ENCODE data around the gene PRKAR1A.

Gene PRKAR1A

DNA sequence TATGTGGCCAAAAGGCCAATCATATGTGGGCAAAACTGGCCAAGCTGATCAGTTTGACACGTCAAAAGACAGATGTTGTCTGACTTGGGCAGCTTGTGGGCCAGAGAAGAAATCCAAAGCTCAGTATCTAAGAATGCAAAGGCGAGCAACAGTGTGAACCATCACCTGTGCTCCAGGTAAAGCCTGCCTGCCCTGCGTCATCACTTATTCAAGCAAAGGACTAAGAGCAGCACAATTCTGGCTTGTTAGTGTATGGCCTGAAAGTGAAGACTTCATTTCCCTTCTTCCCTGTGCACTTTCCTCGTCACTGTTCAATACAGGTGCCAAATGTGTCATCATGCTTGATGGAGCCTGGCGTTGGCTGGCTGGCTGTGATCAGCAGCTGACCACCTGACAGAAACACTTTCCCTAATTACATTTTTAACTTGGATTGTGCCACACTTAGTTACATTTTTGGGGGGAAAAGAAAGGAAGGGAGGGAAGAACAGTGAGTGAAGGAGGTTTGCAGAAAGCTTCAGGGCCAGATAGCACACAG, 84.2 kb downstream of the PRKAR1A start:
- no peak for TF ChIP-seq ZFX (IDR thresholded peaks at IDR 0.05)
- TF ChIP-seq, protein P1, sequence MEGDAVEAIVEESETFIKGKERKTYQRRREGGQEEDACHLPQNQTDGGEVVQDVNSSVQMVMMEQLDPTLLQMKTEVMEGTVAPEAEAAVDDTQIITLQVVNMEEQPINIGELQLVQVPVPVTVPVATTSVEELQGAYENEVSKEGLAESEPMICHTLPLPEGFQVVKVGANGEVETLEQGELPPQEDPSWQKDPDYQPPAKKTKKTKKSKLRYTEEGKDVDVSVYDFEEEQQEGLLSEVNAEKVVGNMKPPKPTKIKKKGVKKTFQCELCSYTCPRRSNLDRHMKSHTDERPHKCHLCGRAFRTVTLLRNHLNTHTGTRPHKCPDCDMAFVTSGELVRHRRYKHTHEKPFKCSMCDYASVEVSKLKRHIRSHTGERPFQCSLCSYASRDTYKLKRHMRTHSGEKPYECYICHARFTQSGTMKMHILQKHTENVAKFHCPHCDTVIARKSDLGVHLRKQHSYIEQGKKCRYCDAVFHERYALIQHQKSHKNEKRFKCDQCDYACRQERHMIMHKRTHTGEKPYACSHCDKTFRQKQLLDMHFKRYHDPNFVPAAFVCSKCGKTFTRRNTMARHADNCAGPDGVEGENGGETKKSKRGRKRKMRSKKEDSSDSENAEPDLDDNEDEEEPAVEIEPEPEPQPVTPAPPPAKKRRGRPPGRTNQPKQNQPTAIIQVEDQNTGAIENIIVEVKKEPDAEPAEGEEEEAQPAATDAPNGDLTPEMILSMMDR (conservative IDR thresholded peaks at IDR 0.05), result no peak
- no peak overlapping the region for H3K27ac ChIP-seq

DNA sequence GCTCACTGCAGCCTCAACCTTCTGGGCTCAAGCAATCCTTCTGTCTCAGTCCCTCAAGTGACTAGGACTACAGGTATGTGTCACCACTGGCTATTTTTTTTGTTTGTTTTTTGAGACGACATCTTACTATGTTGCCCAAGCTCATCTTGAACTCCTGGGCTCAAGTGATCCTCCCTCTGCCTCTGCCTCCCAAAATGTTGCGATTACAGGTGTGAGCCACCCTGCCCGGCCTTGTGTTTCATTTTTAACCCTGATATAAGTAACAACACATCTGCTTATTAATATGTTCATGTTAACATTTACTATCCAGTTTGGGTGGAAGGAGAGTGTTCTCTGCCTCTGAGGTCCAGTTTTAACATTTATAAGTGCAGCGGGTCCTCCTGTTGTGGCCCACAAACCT, 85.8 kb downstream of the PRKAR1A start:
- no peak overlapping the region for H3K27ac ChIP-seq
- TF ChIP-seq ZFX (IDR thresholded peaks at IDR 0.05), result no peak
- TF ChIP-seq, protein P1 (conservative IDR thresholded peaks at IDR 0.05), result no peak

DNA sequence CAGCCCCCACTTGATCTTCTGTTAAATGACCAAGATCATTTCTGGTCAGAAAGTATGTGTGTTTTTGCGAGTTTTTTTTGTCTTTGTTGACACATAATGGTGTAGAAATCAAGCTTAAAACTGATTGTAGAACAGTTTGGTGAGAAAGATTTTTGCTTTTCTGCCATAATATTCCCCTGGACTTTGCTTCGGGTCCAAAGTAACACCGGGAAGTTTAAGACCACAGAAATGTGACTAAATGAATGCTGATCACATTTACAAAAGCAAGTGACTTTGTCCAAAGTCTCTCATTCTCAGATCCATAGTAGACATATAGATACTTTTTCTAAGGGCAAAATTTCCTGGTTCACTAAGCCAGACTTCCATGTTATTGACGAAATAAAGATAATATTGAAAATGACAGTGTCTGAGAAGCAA, 86.3 kb downstream of the PRKAR1A start:
- no peak overlapping the region for H3K27ac ChIP-seq
- TF ChIP-seq, protein P1 (conservative IDR thresholded peaks at IDR 0.05), result no peak
- no peak for TF ChIP-seq ZFX (IDR thresholded peaks at IDR 0.05)

DNA sequence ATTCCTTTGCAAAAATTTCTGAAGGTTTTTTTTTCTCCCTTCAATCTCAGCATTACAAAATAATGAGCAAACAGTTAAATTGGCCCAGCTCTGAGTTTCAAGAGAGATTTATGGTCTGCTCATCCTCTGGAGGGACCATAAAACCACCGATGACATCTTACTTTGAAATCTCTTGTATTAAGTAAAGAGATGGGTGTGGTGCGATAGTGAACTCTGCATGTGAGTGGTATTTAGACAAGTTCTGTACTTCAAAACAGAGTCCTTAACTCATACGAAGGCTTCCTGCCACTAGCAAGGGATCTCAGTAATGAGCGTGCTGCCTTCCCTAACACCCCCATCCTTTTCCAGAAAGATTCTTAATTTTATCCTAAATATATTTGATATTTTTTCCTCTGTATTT, 86.9 kb downstream of the PRKAR1A start:
- no peak overlapping the region for H3K27ac ChIP-seq
- TF ChIP-seq, protein P1 (conservative IDR thresholded peaks at IDR 0.05), result no peak
- TF ChIP-seq ZFX (IDR thresholded peaks at IDR 0.05), result no peak

DNA sequence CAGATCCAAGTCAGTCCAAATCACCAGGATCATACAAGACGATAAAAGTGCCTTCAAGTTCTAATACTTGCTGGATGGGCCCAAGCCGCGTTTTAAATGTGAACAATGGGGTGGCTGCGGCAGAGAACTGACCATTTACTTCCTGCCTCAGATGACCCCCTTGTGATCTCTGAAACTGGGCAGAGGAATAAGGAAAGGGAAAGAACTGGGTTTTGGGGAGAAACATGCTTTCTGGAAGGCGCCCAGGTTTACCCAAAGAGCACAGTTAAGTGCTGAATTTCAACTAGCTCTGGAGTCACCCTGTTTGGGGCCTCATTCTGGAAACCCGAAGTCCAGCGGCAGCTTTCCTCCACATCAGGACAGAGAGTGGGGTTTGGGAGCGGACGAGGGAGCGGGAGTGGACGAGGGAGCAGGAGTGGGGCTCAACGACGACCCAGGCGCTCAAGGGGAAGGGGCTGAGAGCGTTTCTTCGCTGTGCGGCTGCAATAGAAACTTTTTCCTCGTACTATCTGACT, 87.4 kb downstream of the PRKAR1A start:
- no peak overlapping the region for H3K27ac ChIP-seq
- no peak for TF ChIP-seq ZFX (IDR thresholded peaks at IDR 0.05)
- TF ChIP-seq, protein P1 (conservative IDR thresholded peaks at IDR 0.05), result no peak

DNA sequence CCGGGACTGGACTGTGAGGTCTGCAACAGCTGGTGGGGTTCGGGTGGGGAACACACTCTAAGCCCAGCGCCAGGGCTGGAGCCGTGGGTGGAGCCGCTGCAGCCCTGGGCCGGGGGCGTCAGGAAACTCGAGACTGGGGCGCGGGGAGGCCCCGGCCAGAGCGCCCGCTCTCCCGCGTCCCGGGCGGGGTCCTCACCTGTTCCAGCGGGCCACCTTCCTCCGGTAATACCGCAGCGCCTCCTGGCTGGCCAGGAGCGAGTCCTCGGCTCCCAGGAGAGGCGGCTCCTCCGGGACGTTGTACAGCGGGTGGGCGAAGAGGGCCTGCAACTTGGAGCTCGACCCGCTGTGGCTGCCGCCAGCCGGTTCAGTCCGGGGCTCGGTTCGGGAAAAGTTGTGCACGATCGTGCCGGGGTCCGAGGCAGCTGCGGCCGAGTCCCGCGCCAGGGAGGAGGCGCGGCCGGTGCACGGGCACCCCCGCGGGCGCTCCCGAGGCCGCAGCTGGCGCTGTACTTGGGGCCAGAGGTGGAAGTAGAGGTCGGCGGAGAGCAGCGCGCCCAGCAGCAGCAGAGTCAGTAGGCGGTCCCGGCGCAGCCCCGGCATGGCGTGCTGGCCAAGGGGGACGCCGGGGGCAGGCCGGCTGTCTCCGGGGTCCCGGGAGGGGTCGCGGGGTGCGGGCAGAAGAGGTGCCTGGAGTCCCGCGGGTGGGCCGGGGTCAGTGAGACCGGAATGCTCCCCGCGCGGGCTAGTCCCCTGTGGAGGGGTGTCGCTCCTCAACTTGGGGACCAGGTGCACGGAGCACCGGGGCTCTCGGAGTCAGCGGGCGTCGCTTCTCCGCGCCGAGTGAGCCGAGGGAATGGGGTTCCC, 88.1 kb downstream of the PRKAR1A start:
- TF ChIP-seq, protein P1 (conservative IDR thresholded peaks at IDR 0.05), result no peak
- TF ChIP-seq ZFX (IDR thresholded peaks at IDR 0.05), result no peak

More for the DNA sequence above, 88.1 kb downstream of the PRKAR1A start:
- no peak overlapping the region for H3K27ac ChIP-seq

Measured in C4-2B (cell line).